Activated CD8-positive, alpha-beta memory T cell treated with anti-CD3 and anti-CD28 coated beads, Interleukin-2, amount 50 U/mL, for 1 hour (primary cell): ENCODE measurements around the gene DDX20.

ENCODE experiments used
- DNase-seq: peaks from one replicate; pipeline ENCODE4 v3.0.0-alpha.2; 2020; ENCODE audit errors: extremely low read depth

The DDX20 gene

DNA sequence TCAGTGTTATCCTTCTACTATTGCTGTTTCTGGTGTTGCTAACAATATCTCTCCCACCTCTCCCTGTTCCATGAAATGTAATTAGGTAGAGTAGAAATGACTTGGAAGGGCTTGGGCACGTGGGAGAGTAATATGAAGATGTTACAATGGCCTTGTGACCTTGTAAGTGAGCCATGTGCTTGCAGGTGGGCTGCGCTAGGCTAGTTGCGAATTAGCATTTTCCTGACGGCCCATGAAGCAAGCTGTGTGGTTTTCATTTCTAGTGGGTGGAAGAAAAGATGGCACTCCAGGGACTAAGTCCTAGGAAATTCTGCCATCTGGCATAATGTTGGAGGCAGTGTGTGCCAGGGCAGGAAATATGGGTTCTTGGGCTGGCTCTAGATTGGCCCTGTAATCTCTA, 7.8 kb upstream of the DDX20 start:
- DNase-seq: no peak

DNA sequence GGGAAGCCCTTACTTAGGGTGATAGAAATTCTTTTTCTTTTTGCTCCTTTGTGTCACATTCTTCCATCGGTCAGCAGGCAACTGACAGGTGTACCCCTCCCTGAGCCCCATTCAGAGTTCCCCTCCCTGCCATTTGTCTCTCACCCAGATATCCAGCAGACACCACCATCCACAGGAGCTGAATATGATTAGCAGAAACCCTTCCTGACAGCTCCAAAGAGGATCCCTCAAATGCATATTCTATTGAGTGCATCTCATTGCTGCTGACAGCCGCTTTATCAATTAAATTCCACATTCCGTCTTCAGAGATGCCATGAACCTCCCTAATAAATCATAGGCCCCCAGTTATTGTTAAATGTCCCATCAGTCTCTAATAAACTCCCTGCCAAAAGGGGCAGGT, 6.1 kb upstream of the DDX20 start:
- DNase-seq: no peak

DNA sequence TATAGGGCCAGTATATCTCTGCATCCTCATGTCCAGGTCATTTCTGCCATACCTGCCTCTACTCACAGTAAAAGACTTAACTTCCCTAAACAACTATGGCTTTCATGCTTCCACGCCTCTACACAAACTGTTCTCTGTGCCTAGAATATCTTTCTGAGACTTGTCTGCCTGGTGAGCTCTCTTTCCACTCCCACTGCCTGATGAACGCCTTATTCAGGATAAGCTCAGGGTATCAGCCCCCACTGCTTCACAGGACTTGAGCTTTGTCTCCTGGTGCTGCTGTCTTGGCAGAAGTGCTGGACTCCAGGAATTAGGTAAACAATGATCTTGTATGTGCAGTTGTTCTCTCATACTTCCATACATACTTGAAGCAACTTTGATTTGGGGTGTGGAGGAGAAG, 4.8 kb upstream of the DDX20 start:
- DNase-seq: no peak

DNA sequence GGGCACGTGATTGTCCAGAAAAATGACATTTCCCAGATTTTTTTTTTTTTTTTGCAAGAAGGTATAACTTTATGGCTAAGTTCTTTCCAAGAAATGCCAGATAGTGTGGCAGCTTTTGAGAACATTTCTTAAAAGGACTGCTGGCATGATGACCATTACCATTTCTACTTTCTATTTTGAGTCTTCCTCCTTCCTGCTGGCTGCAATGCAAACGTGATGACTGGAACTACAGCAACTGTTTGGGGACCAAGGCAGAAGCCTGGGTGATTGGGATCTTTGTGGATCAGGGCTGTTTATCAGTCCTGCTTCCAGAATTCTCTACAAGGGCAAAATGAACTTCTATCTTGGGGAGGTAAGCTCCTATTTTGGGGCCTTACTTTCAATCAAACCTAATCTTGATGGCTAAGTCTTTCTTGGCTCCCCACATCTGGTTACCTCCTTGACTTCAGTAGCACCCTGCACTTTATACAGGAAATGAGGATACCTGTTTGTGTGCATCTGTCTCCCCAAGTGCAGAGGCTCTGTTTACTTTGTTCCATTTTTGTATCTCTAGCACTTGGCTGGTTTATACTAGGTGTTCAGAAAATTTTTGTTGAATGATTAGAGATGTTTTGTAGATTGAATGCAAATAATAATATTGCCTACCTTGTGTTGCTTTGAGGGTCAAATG, 3.7 kb upstream of the DDX20 start:
- no peak for DNase-seq

DNA sequence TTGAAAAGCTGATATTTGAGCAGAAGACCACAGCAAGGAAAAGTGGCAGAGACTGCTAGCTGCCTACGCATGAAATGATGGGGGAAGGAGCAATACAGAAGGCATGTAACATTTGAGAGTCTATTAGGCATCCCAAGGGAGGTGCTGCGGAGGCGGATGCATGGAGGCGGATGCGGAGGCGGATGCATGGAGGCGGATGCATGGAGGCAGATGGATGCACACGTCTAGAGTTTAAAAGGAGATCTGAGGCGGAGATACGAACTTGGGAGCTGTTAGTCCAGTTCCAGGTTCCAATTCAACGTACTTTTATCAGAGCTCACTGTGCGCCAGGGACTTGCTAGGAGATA, 744 bp upstream of the DDX20 start:
- DNase-seq: no peak

DNA sequence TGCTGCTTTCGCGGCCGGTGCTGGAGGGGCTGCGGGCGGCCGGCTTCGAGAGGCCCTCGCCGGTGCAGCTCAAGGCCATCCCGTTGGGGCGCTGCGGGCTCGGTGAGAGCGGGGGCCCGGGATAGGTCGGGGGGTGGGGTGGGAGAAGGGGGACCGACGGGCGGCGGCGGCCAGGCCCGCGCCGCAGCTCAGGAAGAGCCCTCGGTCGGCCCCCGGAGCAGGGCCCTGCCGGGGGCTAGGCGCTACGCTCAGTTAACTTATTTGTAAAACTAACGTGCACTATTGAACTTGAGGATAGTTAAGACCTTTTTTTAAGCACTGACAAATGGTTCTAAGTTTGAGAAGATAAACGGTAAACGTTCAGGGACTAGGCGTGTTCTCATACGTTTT, 418 bp downstream of the DDX20 start:
- no peak for DNase-seq

DNA sequence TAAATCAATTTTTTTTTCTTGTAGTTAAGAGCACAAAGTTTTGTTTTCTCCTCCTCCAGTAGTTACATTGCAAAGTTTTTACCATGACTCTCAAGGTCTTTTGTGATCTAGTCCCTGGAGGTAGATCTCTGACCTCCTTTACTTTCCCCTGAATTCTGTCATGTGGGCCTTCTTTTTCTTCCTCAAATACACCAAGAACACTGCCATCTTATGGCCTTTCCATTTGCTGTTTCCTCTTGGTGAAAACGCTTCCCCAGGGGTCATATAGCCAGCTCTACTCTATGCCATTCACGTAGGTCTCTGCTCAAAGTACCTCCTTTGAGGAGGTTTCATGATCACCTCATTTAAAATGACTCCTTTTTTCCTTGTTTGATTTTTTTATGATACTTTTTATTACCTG, 2.7 kb downstream of the DDX20 start:
- DNase-seq: no peak

DNA sequence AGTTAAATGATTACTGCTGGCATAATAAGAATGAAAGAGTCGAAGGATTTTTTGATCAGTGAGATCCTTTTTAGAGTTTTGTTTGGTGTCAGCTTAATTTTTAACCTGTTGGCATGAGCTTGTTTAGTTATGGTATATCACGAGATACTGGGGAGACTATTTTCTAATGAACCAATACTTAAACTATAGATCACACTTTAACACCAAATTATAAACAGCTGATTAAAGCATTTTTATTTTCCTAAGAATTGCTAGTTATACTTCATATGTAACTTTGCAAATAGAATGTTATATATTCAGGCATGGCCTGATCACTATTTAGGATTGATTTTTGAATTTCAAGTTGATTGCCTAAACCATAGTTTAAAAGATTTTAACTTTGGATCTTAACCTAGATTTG, 6.0 kb downstream of the DDX20 start:
- DNase-seq: no peak

DNA sequence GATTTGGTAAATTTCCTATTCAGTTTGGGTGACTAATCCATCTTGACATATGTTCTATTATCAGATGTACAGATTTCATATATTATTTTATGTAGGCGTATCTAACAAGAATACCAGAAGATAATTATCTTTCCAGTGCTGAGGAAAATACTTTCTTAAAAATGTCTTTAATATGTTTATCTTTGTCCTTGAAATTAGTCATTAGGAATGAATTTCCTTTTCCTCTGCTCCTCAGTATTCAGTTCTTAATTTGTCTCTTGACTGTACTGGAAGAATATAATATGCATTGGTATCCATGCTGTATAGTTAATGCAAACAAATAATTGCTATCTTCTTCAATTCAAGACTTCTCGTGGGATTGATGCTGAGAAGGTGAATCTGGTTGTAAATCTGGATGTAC, 6.6 kb downstream of the DDX20 start:
- DNase-seq: no peak

DNA sequence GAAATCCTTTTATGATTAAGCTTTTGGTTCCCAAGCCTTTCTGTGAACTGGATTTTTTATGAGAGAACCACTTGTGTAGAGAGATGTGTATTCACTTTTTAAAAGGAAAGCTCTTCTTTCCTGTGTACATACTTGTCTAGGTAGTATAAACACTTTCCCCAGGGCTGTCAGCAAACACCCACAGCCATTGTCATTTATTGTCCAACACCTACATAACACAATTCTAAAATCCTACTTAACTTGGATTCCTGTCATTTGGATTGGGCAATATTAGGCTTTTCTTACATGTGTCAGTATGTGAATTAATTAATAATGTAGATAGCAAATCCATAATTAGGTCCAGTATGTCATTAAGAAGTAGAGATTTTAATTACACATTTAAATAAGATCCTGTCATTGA, 12.3 kb downstream of the DDX20 start:
- no peak for DNase-seq

DNA sequence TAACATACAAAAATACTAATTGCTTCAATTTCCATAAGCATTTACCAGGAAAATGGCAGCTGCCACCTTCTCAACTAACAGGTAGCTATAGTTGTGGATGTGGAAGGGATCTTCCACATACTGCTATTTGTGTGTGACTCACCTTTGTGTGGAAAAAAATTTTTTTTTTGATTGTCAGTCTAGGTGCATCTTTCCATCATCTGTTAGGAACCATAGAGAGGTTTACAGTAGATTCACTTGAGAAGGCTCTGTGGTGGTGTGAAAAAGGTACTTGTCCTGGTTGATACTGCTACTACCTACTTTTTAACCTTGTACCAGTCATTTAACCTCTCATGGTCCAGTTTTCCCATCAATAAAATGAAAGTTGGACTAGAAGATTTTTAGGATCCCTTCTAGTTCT, 12.9 kb downstream of the DDX20 start:
- DNase-seq: no peak

DNA sequence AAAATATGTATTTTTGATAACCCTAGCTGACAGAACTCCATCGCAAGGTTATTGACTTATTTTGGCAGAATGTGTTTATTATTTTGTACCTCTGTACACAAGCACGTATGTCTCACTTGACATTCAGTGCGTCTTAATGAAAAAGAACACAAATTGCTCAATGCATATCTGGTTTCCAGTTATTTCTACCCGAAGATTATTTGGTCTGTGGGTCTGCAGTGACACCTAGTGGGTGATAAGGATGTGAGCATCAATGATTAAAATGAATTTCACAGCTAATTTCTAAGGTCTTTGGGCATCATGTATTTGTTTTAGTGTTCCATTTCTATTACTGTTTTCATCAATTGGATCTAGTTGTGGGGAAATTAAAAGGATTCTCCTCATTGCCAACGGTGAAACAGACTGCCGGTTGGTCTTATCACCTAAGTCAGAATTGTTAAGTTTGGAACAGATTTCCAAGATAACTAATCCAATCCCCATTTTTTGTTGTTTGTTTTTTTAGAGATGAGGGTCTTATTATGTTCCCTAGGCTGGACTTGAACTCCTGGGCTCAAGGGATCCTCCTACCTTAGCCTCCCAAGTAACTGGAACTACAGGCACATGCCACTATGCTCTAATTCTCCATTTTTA, 13.9 kb downstream of the DDX20 start:
- DNase-seq: no peak

DNA sequence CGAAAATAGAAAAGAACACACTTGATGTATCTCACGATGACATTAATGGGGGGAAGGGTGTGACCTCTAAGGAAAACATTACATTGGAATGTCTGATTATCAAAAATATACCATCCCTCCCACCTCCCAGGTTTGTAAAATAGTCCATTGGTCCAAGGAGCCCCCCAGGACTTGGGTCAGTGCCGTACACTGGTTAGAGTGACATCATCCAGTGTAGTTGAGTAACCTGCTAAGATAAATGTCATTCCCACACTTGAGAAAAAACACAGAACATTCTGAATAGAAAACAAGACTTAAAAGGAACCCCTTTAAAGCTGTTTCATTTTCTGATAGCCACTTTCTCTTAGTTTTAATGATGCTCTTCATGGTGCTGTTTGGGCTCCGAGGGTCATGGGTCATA, 15.2 kb downstream of the DDX20 start:
- no peak for DNase-seq

DNA sequence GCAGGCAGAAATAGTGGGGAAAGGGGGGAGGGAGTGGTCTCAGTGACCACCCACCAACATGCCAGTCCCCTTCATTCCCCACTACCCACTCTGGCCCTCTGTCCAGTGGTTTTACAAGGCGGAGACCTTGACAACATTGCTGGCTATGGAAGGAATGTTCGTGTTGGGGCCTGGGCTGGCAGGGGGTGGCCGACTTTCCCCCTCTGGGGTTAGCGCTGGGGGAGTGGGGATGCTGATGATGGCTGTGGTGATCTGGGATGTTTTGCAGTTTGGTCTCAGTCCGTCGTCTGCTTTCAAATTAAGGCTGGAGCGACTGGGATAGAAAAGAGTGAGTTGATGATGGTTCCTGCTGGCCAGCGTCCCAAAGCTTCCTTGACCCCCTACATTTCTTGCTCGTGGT, 20.3 kb downstream of the DDX20 start:
- no peak for DNase-seq

DNA sequence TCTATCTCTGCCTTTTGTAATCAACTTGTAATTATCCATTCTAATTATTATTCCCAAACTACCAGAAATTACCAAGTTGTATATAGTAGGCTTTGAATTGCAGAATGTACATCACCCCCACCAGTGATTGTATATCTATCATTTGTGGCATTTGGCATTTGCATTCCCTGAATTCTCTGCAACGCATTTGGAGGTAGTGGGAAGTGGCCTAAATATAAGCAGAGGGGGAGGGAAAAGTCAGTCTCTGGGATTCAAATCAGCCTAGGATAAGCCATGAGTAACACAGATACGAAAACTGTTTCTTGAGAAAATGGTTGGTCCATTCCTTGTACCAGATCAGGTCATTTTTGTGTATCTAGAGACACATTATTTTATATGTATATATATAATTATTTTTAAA, 20.7 kb downstream of the DDX20 start:
- DNase-seq: no peak

DNA sequence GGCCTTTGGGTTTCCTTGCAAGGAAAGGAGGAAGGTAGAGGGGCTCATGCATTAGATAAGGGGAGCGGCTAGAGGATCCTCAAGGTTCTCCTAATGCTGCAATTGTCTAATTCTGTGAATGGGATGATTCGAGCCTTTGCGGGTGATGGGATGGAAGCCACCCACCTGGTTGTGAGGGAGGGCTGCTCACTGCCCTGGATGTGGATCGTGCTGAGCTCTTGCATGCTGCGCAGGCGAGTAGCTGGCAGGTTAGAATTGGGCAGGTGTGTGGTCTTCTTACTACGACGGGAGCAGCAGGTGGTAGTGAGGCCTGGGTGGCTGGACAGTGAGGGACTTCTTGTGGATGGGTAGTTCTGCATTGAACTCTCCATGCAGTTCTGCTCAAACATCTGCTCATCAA, 21.2 kb downstream of the DDX20 start:
- DNase-seq: no peak

DNA sequence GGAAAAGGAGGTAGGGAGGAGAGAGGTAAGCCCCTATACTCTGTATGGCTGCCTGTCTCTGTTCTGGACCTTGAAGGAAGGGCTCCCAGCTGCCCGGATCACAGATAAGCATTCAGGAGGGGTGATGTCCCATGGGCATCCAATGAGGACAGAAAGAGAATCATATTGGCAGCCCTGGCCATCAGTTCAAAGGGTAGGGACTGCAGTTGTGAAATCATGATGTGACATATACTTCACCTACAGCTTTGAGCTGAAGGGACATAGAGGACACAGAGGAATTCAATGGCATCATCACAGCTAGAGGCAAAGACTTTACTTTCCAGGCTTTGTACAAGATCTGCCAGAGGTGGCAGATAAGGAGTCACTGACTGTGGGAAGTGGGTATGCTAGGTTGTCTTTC, 21.6 kb downstream of the DDX20 start:
- DNase-seq: no peak

DNA sequence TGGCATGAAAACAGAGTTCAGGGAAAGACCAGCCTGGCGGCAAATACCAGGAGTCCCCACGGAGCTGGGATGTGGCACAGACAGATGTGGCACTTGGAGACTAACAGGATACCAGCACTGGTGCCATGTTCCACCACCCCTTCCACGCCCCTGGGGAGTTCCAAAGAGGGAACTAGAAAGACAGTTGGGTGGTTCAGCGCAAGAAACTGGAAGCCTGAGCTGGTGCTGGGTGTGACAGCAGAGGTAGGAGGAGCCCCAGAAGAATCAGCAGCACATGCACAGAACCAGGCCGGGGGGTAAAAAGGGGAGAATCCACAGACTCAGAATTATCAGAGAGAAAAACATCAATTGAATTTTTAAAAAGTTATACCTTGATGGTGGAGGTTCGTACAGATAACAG, 22.4 kb downstream of the DDX20 start:
- no peak for DNase-seq

DNA sequence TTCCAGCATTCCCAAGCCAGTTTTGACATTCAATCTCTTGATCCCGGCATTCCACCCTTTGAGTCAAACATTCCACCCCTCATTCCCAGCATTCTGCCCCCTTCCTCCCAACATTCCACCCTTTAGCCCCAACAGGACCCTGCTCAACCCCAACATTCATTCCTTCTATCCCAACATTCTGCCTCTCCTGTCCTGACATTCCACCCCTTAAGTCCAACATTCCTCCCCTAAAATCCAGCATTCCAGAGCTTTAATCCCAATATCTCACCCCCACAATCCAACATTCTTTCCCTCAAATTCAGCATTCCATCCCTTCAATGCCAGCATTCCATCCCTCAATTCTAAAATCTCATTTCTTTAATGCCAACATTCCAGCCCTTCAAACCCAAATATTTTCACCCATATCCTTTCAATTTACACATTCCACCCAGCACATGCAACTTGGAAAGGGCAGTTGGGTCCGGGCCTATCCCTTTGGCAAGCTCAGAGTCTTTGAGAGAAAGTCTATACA, 22.9 kb downstream of the DDX20 start:
- no peak for DNase-seq

DNA sequence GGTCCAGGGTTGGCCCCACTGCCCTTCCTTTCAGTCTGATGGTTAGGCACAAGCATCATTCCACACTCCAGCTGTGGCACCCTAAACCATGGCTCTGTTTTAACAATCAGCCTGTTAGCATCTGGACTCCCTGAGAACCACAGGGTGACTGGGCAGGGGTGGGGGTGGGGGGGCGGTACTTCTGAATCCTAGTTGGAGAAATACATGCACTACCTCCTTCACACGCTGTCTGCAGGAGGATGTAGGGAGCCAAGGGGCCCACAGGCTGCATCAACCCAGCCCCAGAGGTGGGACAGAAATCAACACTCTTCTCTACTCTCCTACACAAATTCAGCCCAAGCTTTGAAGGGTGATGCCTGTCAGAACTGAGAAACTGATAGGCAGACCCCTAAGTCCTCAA, 23.8 kb downstream of the DDX20 start:
- DNase-seq: no peak

DNA sequence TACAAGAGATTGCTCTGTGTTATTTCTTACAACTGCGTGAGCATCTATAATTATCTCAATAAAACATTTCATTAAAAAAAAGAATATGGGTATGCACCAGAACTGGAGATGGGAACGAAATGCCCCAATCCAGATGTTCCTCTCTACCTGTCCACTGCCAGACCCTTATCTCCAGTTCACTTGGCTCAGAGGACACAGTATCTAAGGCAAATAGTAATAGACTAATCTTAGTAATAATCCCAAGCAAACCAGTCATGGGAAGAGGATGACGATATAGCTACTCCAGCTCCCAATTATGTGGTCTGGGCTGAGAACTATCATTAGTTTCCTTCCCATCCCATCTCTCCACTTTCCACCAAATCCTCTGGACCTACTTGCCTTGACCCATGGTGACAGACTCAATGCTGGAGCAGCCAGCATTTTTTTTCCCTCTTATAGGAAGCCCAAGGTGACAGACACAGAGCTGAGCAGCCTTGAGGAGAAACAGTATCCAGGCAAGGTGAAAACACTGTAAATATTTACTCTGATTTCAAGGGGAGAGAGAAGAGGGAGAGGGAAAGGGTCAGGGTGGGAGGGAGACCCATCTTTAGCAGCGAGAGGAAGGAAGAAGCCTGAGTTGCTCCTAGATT, 28.7 kb downstream of the DDX20 start:
- no peak for DNase-seq

DNA sequence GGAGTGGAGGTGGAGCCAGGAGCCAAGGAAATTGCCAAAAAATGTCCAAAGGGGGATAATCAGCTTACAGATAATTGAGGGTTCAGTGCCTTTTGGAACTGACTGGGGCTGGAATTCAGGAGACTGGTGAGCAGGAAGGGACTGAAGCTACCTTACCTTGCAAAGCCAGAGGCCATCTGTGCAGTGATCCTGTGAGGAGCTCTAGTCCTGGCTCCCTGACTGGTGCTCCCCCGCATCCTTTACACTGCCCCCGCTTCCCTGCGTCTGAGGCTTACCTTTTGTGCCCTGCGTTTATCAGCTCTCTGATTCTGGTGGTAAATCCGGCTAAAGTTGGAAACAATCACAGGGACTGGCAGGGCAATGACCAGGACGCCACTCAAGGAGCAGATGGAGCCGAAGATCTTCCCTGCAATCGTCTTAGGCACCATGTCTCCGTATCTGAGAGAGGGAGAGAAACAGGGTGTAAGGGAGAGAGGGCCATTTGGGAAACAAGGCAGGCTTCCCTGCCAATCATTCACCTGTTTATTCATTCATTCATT, 31.0 kb downstream of the DDX20 start:
- DNase-seq: no peak

DNA sequence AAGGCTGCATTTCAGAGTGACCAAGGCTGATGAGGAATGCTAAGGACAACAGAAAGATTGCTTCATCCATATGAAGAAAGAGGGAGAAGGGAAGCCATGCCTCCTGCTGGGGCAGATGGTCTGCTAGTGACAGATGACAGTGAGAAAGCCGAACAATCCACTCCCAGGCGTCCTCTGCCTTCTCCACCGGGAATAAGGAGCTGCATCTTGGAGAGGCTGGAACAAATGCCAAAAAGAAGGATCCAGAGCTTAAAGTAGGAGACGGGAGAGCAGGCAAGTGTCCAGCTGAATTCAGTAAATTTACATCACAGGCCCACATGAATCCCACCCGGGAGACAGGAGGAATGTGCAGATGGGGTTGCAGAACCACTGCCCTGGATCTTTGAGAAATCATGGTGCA, 33.4 kb downstream of the DDX20 start:
- DNase-seq: no peak
